Posterior vena cava (tissue), 2 donors: Measurements from ENCODE around the gene RGS6. TPM values are rescaled to one million over a fixed set of nuclear protein-coding genes. Genes with fewer than 3 reads are reported as not detected.
"Not testable (repeated sequence)": the region's sequence is repeated elsewhere in the genome, so short reads cannot be mapped to it uniquely, and the experiment has no call there.

Source experiments
- DNase-seq: peaks from one replicate; pipeline ENCODE4 v3.0.0-alpha.2; 2020; ENCODE audit warnings: low spot score
- intact Hi-C, 2 donors: fragments of 100-400 bp; cut with DNase I; formaldehyde crosslinking; loops; one replicate each; pipeline versions ENCODE4 v1.14.1 to v1.14.2; 2022 to 2023
- total RNA-seq, 2 donors: library from RNA; stranded (reverse); fragmentation: NEBNext Ultra II Directional; extraction: Animal tissue kit (Norgen Biotek cat#: 25700); gene quantifications; one replicate each; pipeline ENCODE4 v1.2.1, GENCODE V29; 2021
- donor health status: DM: yes; HTN: yes; CAD: no.
- donor health status: DM: yes; HTN: yes; CAD: no.

The RGS6 gene
- total RNA-seq, 2 donors from 2014 or later: 1.1 to 2.0 TPM

DNA sequence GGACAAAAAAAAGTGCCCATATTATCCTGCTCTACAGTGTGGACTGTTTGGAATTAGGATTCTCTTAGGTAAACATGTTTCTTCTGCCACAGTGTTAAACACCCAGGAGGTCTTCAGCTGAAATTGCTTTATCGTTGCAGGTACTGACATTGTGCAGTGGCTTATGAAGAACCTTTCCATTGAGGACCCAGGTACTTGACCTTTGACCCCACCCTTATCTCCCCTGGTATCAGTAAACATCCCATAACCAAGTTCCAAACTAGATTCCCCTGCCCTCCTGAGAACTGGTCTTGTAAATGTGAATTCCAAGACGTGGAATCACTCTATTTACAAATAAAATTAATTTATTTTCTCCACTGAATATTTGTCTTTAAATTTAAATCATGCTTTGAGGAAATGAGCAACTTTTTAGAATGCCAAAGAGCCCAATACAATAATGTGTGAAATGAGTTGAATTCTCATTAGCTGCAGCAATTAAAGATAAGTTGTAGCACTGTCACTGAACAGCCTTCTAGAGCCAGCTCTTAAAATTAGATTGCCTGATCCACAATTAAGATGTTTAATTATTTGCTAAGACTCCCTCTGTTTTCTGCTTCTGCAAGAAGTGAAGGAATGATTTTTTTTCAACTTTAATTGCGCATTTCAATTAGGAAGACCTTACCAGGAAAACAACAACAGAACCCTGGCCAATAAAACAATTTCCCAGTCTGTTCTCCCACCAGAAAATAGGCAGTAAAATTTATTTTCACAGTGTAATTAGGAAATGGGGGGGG, 522.3 kb downstream of the RGS6 start:
- no peak for DNase-seq
- intact Hi-C loops: no loop called here

- no peak for DNase-seq
- intact Hi-C loops: no loop called here
Observed at GRCh38 chr14:72457641-72458040, 525.4 kb downstream of the RGS6 start.

GRCh38 chr14:72462056-72462455, 529.8 kb downstream of the RGS6 start:
- no peak for DNase-seq
- intact Hi-C loops: no loop called here

DNA sequence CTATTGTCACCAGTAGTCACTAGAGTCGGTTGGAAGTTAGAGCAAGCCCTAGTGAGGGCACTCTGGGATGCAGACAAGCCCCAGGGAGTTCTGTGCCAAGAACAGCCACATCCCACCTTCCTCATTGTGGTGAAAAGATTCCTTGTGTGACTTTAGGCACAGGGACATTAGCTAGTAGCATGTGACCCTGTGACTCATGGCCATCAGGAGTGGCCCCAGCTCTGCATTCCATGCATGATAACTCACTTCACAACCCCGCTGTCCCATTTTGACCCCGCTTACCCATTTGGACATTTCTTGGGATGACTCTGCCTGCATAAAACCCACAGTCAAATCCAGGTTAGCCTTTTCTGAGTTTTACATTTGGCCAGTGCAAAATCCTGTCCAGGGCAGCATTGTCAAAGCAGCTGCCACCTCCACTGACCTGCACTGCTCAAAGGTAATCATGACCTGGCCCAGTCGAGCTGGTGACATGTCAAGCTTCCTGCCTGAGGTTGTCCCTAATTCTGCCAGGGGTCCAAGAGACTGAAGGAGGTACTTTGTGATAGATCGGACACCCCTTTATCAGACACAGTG, 531.1 kb downstream of the RGS6 start:
- no peak for DNase-seq
- intact Hi-C loops: no loop called here

DNA sequence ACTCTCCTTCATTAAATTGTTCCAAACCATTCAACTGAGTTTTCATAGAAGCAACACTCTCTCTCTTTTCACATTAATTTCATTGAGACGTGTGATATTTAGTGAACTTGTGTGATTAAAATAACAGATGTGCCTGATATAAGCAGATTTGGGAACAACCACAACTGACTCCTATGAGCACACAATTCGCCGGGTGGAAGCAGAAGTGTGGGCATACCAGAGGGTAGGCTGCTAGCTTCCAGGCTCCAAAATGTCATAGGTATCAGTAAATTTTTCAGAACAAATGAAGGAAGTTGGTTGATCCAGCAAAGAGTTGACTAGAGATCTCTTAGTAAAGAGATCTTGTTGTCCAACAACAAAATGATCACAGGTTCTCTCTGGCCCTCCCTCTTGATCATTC, 532.0 kb downstream of the RGS6 start:
- intact Hi-C loops: no loop called here
- DNase-seq: no peak

- no peak for DNase-seq
- intact Hi-C loops: no loop called here
Observed at GRCh38 chr14:72466325-72466724, 534.1 kb downstream of the RGS6 start.

DNA sequence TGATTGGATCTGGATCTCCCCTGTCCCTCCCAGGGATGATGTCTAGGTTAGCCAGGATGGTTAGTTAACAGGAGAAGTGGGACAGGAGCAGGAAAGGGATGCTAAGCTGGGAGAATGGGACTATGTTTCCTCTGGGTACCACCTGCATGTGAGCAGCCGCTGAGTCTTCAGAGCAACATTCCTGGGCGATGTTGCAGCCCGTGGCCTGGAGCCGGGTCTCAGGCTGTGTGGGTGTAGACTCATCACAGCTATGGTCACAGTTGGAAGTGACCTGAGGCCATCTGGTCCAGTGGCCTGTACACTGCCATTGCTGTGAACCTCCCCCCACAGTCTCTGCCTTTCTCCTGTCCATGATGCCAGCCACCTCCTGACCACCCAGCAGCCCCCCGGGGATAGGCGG, 539.1 kb downstream of the RGS6 start:
- no peak for DNase-seq
- intact Hi-C loops: no loop called here

DNA sequence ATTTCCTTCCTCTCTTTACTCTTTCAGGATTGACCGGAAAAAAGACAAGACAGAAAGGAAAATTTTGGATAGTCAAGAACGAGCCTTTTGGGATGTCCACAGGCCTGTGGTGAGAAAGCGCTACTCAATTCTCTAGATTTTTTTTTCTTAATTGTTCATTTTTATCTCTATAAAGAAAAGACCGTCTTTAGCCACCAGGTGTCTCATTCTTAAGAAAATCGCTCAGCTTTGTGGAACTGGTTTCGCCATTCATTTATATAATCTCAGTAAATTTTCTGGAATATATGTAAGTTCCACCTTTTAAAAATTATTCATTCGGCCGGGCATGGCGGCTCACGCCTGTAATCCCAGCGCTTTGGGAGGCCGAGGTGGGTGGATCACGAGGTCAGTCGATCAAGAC, 540.6 kb downstream of the RGS6 start:
- intact Hi-C loops: no loop called here
- DNase-seq: no peak

GRCh38 chr14:72476657-72477499, 544.6 kb downstream of the RGS6 start:
- intact Hi-C loops: no loop called here
- DNase-seq: no peak

- intact Hi-C loops, DNase-seq: not testable (repeated sequence)
Observed at GRCh38 chr14:72477578-72477977, 545.3 kb downstream of the RGS6 start.

- DNase-seq: no peak
- intact Hi-C loops: no loop called here
Observed at GRCh38 chr14:72478471-72478893, 546.3 kb downstream of the RGS6 start.

DNA sequence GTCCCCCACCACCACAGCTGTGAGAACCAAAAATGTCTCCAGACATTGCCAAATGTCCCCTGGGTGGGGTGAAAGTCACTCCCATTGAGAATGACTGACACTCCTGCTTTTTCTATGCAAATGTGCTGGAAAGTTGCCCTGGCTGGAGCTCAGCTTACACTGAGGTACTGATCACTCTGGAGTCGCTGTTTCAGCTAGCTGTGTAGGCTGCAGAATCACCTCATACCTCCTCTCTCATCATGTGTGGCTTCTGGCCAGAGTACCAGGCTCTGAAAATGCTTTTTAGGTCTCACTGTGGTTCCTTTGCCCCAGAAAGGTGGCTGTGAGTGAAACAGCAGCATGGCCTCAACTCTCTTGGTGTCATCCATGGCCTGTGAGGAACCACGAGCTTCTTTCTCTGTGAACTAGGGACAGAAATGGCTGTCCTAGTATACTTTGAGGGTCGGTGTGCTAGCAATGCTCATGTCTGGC, 547.3 kb downstream of the RGS6 start:
- intact Hi-C loops: no loop called here
- no peak for DNase-seq

DNA sequence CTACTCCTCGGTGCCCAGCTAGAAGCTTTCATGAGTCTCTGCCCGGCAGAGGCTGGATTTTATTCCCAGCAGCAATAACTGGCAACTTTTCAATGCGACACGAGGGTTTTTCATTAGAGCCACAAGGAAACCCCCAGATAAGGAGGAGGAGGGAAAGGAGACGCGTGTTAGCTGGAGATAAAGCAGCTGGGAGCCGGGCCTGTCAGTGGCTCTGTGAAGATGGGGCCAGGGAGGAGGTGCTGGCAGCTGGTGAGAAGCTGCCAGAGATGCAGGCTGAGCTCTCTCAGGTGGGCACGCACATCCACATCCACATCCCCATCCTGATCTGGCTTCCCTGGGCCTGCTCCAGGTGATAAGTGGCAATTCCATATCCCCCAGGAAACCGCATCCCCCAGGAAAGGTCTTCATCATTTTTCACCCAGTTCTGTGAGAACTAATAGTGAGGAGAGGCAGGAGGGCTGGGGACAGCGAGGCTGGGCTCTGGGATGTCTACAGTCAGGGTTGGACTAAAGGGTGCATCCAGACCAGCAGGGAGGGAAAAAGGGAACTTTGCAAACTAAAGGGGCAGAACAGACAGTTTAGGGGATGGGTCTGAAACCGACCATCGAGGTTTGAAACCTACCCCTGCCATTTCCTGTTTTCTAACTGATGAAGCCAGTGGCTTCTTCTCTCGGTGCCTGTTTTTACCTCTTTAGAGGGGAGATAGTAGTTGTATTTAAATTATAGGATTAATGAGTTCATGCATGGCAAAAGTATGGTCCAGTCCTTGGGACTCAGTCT, 548.4 kb downstream of the RGS6 start:
- DNase-seq: no peak
- intact Hi-C loops: no loop called here

DNA sequence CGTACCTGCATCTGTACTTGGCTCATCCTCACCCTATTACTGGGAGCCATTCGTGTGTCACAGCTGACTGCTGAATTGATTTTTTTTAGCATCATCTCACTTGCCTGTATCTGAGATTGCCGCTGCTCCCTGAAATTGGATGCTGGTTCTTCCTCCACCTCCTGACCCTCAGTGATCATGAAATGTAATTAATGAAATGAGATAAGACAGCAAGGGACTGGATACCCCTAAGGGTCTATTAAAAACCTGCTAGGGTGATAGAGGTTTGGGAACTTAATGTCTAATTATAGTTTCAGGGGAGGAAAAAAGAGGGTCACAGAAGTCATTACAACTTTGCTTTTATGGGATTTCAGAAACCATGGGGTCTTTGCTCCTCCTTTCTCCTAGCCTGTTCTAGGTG, 551.1 kb downstream of the RGS6 start:
- intact Hi-C loops: no loop called here
- no peak for DNase-seq

DNA sequence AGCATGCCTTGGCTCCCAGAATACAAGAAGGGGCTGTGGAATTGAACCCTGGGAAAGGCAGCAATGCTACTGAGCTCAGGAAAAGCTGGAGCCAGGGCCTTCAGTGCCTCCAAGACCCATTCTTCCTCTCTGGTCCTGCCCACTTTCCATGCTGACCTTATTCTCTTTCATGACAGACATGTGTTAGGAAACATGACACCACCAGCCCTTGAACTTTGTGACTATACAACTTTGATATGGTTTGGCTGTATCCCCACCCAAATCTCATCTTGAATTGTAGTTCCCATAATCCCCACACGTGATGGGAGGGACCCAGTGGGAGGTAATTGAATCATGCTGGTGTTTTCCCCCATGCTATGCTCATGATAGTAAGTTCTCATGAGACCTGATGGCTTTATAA, 553.5 kb downstream of the RGS6 start:
- intact Hi-C loops: no loop called here
- DNase-seq: no peak

- no peak for DNase-seq
- intact Hi-C loops: no loop called here
Observed at GRCh38 chr14:72488514-72488913, 556.3 kb downstream of the RGS6 start.

DNA sequence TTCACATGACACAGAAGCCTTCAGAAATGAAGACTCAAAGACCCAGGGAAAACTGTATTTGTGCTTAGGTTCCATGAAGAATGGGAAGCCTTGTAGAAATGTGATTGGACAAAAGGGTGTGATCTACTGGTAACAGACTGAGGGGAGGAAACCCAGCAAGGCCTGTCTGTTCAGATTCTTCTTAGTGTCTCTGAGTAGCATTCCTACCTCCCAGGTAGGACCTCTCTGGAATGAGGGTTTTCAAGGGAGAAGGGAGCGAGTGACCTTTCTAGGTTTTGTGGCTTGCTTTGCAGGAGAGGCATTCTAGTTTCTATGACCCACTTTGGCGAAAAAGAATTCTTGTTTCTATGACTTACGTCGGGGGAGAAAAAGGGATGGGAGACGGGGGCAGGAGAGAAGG, 560.0 kb downstream of the RGS6 start:
- DNase-seq: no peak
- intact Hi-C loops: no loop called here

DNA sequence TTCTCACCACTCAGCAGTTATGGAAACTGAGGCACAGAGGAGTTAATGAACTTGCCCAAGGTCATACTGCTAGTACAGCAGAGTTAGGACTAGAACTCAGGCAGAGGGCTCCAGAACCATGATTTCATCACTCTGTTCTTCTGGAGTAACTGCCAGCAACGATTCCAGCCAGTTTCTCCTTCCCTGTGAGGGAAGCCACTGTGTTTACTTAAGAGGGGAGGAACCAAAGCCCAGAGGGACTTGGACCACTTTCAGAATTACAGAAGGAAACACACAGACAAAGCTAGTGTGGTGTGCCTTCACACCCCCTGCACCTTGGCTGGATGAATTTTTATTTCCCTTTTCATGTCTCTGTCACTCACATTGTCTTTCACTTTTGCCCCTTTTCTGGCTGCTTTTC, 563.4 kb downstream of the RGS6 start:
- intact Hi-C loops: no loop called here

DNA sequence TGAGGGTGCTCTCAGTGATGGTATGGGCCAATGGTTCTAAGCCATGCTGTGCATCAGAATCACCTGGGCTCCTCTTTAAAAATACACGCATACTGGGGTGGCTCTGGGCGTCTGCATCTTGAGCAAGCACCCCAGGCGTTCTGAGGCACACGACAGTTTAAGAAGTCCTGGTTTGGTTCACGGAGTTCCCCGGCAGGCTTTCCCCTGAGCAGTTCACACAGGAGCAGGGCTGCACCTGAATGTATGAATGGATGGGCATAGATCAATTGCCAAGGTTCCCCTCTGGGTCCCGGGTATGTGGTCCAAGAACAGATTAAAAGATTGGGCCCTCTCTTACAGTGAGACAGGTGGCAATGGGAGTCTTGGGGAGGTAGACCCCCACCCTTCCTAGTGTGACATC, 566.4 kb downstream of the RGS6 start:
- intact Hi-C loops: no loop called here

More for the DNA sequence above, 563.4 kb downstream of the RGS6 start:
- DNase-seq: no peak

GRCh38 chr14:72499746-72500145, 567.5 kb downstream of the RGS6 start:
- DNase-seq: no peak
- intact Hi-C loops: no loop called here

More for the DNA sequence above, 566.4 kb downstream of the RGS6 start:
- DNase-seq: no peak
